ENCODE data around the gene ARRDC3.

GRCh38 chr5:91367908-91368648, 15.0 kb downstream of the ARRDC3 start:
- TF ChIP-seq POLR2AphosphoS2 (IDR thresholded peaks at IDR 0.05; ENCODE audit: low read depth, low read length) (no peak), TBL1XR1 (IDR thresholded peaks at IDR 0.05; ENCODE audit: low read depth, low read length) (no peak), CTCF (IDR thresholded peaks at IDR 0.05 in 2 of 3, conservative IDR thresholded peaks at IDR 0.05 in 1 of 3; ENCODE audit: control insufficient read depth in 2 of 3, extremely low read depth in 1 of 3, insufficient read depth in 1 of 3, low read depth in 3 of 3, low read length in 3 of 3) (no peak), TARDBP (IDR thresholded peaks at IDR 0.05; ENCODE audit: borderline replicate concordance) (no peak), FOXM1 (IDR thresholded peaks at IDR 0.05; ENCODE audit: low read depth, low read length) (no peak), POLR2A (IDR thresholded peaks at IDR 0.05; ENCODE audit: low read depth, low read length) (0 out of 2 replicates have a peak, but pooled peaks have one; percentile 24), EZH2 (IDR thresholded peaks at IDR 0.05; ENCODE audit: borderline replicate concordance, control insufficient read depth, low read depth, low read length) (no peak), ZZZ3 (IDR thresholded peaks at IDR 0.05; ENCODE audit: control insufficient read depth, insufficient read length, low read depth) (no peak)
